Lower leg skin (tissue), 3 donors: ENCODE data around the gene GZMM.

Experiments
- CTCF ChIP-seq, 3 donors: fragments of 450-650 bp; IDR thresholded peaks; one replicate each; pipeline ENCODE4 v1.5.1; 2016; ENCODE audit warnings: antibody characterized with exemption in 3 of 3, mild to moderate bottlenecking in 3 of 3, moderate library complexity in 2 of 3
- POLR2A ChIP-seq, 2 donors: fragments of 450-650 bp; IDR thresholded peaks; one replicate each; pipeline ENCODE4 v1.6.1; 2016 to 2017; ENCODE audit warnings: antibody characterized with exemption in 2 of 2, mild to moderate bottlenecking in 1 of 2, moderate library complexity in 1 of 2

- TF ChIP-seq CTCF (IDR thresholded peaks at IDR 0.05), result peak in 2 of 3 donors; percentile 53 to 64
- no peak for TF ChIP-seq POLR2A (IDR thresholded peaks at IDR 0.05)
These were observed 33.2 kb upstream of the GZMM start for GRCh38 chr19:510606-511100.
